Inferior parietal cortex (tissue), 1 donor: ENCODE data around the gene KLF9.

Experiments
- DNase-seq: peaks from one replicate; pipeline ENCODE4 v3.0.0-alpha.2; 2016; ENCODE audit errors: extremely low spot score

The KLF9 gene

GRCh38 chr9:70363760-70364159 is 50.7 kb downstream of the KLF9 start:
- no peak for DNase-seq

DNA sequence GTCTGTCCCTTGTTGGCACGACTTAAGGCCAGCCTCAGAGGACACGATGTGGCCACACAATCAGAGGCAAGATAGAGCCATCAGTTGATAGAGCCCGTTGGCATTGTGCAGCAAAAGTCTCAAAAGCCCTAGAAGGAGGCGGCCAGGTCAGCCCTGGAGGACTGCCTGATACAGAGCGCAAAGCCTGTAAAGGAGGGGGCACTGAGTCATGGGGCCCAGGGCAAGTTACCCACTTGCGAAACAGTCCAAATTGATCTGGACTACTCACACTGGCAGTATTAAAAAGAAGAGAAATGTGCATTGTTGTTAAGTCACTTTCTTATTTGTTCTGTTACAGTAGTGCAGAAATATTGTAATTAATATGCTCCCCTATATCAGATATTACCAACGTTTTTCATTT is 51.5 kb downstream of the KLF9 start:
- no peak for DNase-seq

- no peak for DNase-seq
Observed at GRCh38 chr9:70355801-70356200, 58.7 kb downstream of the KLF9 start.

- DNase-seq = no peak
Observed at GRCh38 chr9:70352802-70353201, 61.7 kb downstream of the KLF9 start.

DNA sequence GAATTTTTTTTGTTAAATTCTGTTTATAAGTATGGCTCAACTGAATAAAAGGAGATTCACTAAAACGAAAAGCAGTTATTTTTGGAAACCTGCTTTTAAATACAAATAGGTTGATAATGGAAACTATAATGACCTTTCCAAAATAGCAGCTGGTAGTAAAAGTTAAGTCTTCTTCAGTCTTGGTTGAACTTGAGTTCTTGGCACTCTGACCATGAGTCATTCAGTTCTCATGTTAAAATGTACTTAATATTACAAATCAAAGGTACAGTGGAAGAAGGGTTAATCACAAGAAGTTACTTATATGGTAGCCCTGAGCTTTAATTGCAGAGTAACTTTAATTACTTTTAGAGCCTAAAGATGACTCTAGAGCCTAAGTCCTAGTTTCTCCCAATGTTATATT is 62.1 kb downstream of the KLF9 start:
- DNase-seq = no peak

- peak; percentile 30 for DNase-seq
Observed at GRCh38 chr9:70347046-70347445, 67.4 kb downstream of the KLF9 start.

DNA sequence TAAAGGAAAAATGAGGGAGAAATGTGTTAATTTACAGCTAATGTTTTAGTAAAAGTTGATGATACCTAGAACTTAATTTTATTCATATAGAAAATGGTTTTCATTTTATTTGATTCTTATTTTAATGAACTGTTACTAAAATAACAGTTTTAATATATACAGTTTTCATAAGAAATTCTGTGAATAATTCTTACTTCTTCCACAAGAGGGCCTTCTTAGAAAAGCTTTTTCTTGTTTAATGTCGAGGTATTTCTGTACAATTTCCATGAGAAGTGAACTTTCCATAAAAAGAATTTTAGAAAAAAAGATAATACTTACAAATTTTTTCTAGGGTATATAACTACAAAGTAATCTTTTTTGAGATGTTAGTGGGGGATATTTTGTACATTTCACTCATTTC is 73.9 kb downstream of the KLF9 start:
- peak; percentile 74 for DNase-seq
